Effector memory CD4-positive, alpha-beta T cell (primary cell): ENCODE results near the gene SMCO3.

Experiments used
- DNase-seq, 3 donors: peaks; one replicate each; pipeline ENCODE4 v3.0.0-alpha.2; 2020
- H3K27ac ChIP-seq: 2 replicates; pipeline ENCODE4 v1.7.0; 2013; ENCODE audit warnings: mild to moderate bottlenecking, low read length, moderate library complexity; ENCODE audit not compliant: insufficient read depth, poor library complexity, severe bottlenecking
- H3K27me3 ChIP-seq: replicated peaks from 2 replicates; pipeline ENCODE4 v1.7.0; 2013; ENCODE audit warnings: mild to moderate bottlenecking, low read length; ENCODE audit not compliant: insufficient read depth, control insufficient read depth, poor library complexity, severe bottlenecking
- H3K36me3 ChIP-seq: 2 replicates; pipeline ENCODE4 v1.7.0; 2013; ENCODE audit warnings: mild to moderate bottlenecking, low read length, moderate library complexity; ENCODE audit not compliant: control insufficient read depth, insufficient read depth
- H3K4me1 ChIP-seq: 2 replicates; pipeline ENCODE4 v1.7.0; 2013; ENCODE audit warnings: low read length, mild to moderate bottlenecking; ENCODE audit not compliant: control insufficient read depth, insufficient read depth, poor library complexity, severe bottlenecking
- H3K4me3 ChIP-seq: 2 replicates; pipeline ENCODE4 v1.7.0; 2013; ENCODE audit warnings: low read length, low read depth, mild to moderate bottlenecking; ENCODE audit not compliant: insufficient read depth, poor library complexity, severe bottlenecking
- H3K9me3 ChIP-seq: 2 replicates; pipeline ENCODE4 v1.7.0; 2013; ENCODE audit warnings: mild to moderate bottlenecking, low read length, moderate library complexity; ENCODE audit not compliant: control insufficient read depth
- total RNA-seq, 3 donors: gene quantifications; one replicate each; lab custom pipeline; 2026; lab: John Stamatoyannopoulos, UW

SMCO3 gene
- 0 to 0.09 (median 0) reads per million in 3 donors for total RNA-seq

- DNase-seq, result no peak
- Histone ChIP-seq H3K9me3 (no peaks in the 10 kb centered on the region), H3K27me3 (no peaks in the 10 kb centered on the region), H3K27ac (no peak within 1 kb of the TSS), H3K4me3 (no peak within 1 kb of the TSS), H3K4me1 (peaks cover 4% of the 10 kb centered on the region), H3K36me3 (no peaks in the 10 kb centered on the region)
Measured at GRCh38 chr12:14814014-14814413, at the start of gene SMCO3. Gene SMCO3 (minus strand): TSS chr12:14814182. CDS start chr12:14806680, 7,502 bp downstream.

- Histone ChIP-seq H3K27me3 (no peaks in the 10 kb centered on the region), H3K4me3 (no peak overlapping the region), H3K4me1 (no peaks in the 10 kb centered on the region), H3K36me3 (no peaks in the 10 kb centered on the region), H3K9me3 (no peaks in the 10 kb centered on the region), H3K27ac (no peak overlapping the region)
- no peak for DNase-seq
Measured at GRCh38 chr12:14860490-14860889, 46.5 kb upstream of the SMCO3 start.

GRCh38 chr12:14858513-14858912, 44.5 kb upstream of the SMCO3 start:
- DNase-seq, result no peak
- H3K9me3 ChIP-seq, result no peaks in the 10 kb centered on the region
- H3K4me1 ChIP-seq, result no peaks in the 10 kb centered on the region
- no peak overlapping the region for H3K27ac ChIP-seq
- no peak overlapping the region for H3K4me3 ChIP-seq
- H3K36me3 ChIP-seq, result no peaks in the 10 kb centered on the region
- no peaks in the 10 kb centered on the region for H3K27me3 ChIP-seq

GRCh38 chr12:14854586-14855183, 40.7 kb upstream of the SMCO3 start:
- Histone ChIP-seq H3K4me1 (no peaks in the 10 kb centered on the region), H3K9me3 (no peaks in the 10 kb centered on the region)
- no peak for DNase-seq

GRCh38 chr12:14853961-14854360, 40.0 kb upstream of the SMCO3 start:
- Histone ChIP-seq H3K4me1 (no peaks in the 10 kb centered on the region), H3K36me3 (no peaks in the 10 kb centered on the region), H3K27me3 (no peaks in the 10 kb centered on the region), H3K9me3 (no peaks in the 10 kb centered on the region), H3K27ac (no peak overlapping the region), H3K4me3 (no peak overlapping the region)
- DNase-seq, result no peak

More at GRCh38 chr12:14854586-14855183, 40.7 kb upstream of the SMCO3 start:
- H3K4me3 ChIP-seq, result no peak overlapping the region
- no peaks in the 10 kb centered on the region for H3K27me3 ChIP-seq
- no peak overlapping the region for H3K27ac ChIP-seq
- no peaks in the 10 kb centered on the region for H3K36me3 ChIP-seq

GRCh38 chr12:14852880-14853279, 38.9 kb upstream of the SMCO3 start:
- H3K4me1 ChIP-seq, result no peaks in the 10 kb centered on the region
- no peak overlapping the region for H3K27ac ChIP-seq
- H3K4me3 ChIP-seq, result no peak overlapping the region
- DNase-seq, result no peak
- H3K36me3 ChIP-seq, result no peaks in the 10 kb centered on the region
- no peaks in the 10 kb centered on the region for H3K27me3 ChIP-seq
- H3K9me3 ChIP-seq, result no peaks in the 10 kb centered on the region

- Histone ChIP-seq H3K27me3 (no peaks in the 10 kb centered on the region), H3K4me1 (no peaks in the 10 kb centered on the region), H3K36me3 (no peaks in the 10 kb centered on the region), H3K27ac (no peak overlapping the region), H3K9me3 (no peaks in the 10 kb centered on the region), H3K4me3 (no peak overlapping the region)
- DNase-seq, result no peak
Measured at GRCh38 chr12:14850929-14851663, 37.1 kb upstream of the SMCO3 start.

GRCh38 chr12:14849661-14850060, 35.7 kb upstream of the SMCO3 start:
- Histone ChIP-seq H3K4me1 (no peaks in the 10 kb centered on the region), H3K27ac (no peak overlapping the region), H3K9me3 (no peaks in the 10 kb centered on the region), H3K36me3 (no peaks in the 10 kb centered on the region), H3K4me3 (no peak overlapping the region), H3K27me3 (no peaks in the 10 kb centered on the region)
- DNase-seq, result no peak

- no peak overlapping the region for H3K4me3 ChIP-seq
- H3K27me3 ChIP-seq, result no peaks in the 10 kb centered on the region
- no peaks in the 10 kb centered on the region for H3K4me1 ChIP-seq
- no peaks in the 10 kb centered on the region for H3K36me3 ChIP-seq
- H3K9me3 ChIP-seq, result no peaks in the 10 kb centered on the region
- no peak overlapping the region for H3K27ac ChIP-seq
- DNase-seq, result no peak
Measured at GRCh38 chr12:14846876-14847580, 33.0 kb upstream of the SMCO3 start.

GRCh38 chr12:14846042-14846587, 32.1 kb upstream of the SMCO3 start:
- Histone ChIP-seq H3K27me3 (no peaks in the 10 kb centered on the region), H3K4me3 (no peak overlapping the region), H3K4me1 (no peaks in the 10 kb centered on the region), H3K36me3 (no peaks in the 10 kb centered on the region), H3K9me3 (no peaks in the 10 kb centered on the region), H3K27ac (no peak overlapping the region)
- no peak for DNase-seq
